T follicular helper cell (primary cell): Measurements from ENCODE around the gene DUSP22.

Experiments used
- DNase-seq: peaks from one replicate; pipeline ENCODE4 v3.0.0-alpha.2; 2020; ENCODE audit warnings: low read depth

DUSP22 gene

DNA sequence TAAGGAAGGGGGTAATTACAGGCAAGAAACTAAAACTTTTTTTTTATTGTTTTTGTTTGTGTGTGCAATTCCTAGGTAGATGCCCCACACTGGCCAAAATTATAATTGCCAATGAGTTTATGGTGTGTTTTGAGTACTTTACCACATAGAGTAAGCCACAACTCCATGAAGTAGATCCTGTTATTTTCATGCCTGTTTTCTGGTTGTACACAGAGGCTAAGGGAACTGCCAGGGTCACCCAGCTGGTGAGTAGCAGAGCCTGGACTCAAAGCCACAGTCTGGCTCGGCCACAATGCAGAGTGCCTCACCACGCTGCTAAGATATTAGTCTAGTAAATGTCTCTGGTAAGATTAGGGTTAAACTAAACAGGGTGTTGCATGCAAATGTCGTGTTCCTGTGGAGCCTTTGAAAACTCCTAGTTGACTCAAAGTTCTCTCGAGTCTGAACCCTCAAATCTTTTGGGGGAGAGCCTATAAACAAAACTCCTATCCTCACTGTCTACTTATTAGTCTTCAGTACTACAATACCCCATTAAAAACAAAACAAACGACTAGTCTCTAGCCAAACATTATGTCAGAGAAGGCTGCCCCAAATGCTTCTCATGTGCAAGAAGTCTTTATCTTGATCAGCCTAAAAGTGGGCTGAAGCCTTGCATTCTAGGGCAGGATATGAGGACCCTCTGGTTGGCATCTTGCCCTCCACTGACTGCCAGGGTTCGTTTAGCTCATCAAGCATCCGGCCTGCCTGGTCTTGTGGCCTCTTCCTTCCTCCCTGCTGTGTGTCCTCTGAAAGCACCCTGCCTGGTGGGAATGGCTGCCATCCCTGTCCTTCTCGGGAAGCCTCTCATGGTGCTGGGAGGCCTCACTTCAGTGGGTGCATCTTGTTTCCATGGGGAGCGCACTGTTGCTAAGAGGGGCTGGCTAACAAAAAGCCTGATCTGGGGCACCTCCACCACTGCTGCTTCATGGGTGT lies 4.2 kb downstream of the DUSP22 start:
- no peak for DNase-seq

DNA sequence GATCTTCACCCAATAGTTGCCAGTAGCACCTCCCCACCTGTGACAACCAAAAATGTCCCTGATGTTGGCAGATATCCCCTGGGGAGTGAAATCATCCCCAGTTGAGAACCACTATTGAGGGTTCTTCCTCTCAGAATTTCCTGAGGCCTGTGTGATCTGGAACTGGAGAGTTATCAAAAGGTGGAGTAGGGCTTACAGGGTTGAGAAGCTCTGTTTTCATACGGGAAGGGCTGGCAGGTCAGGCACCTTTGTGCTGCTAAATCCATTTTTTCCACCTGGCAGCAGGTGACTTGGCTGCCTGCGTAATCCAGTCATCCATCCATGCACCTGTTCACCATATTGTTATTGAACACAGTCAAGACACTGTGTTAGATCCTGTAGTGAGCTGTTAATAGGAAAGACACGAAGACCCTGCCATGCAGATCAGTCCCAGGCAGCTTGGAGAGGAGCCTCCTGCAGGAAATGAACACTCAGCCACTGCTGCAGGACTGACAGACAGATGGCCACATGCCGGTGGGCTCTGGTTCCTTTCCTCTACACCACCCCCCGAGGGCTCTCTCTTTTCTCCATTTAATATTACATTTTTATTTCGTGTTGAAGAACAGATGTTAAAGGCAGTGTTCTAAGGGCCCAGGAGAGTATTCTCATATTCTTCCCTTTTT lies 5.4 kb downstream of the DUSP22 start:
- DNase-seq = no peak

DNA sequence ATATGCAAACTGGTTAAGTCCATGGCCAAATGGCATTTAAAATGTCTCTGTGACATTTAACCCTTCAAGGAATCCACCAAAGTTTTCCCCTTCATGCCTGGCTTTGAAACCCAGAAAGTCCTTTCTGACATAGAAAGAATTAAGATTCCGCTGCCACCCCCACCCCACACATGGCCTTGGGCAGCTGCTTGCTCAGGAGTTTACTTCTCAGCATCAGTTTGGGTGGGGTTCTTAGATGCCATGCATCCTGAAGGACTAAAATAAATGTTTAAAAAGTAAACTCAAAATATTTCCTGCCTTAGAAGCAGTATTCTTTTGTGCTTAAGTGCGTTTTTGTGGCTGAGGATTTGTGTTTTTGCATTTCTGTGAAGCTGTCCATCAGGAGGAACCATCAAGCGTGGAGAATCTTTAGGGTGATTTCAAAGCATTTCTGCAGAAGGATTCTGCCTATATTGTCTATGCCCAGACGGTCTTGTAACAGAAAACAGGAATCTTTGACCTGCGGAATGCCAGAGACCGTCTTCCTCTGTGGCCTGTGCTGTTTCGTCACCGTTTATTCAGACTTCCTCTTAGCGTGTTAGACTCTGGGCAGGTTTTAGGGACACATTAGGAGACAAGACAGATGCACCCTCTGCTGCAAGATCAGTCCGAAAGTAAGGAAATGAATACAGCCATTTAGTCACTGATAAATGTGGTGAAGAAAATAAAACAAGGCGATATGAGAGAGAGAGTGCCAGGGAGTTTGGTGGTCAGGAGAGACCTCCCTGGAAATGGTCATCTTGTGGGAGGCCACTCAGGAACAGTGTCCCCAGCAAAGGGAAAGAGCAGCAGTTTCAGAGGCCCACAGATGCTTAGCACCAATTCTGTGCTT lies 6.2 kb downstream of the DUSP22 start:
- no peak for DNase-seq

DNA sequence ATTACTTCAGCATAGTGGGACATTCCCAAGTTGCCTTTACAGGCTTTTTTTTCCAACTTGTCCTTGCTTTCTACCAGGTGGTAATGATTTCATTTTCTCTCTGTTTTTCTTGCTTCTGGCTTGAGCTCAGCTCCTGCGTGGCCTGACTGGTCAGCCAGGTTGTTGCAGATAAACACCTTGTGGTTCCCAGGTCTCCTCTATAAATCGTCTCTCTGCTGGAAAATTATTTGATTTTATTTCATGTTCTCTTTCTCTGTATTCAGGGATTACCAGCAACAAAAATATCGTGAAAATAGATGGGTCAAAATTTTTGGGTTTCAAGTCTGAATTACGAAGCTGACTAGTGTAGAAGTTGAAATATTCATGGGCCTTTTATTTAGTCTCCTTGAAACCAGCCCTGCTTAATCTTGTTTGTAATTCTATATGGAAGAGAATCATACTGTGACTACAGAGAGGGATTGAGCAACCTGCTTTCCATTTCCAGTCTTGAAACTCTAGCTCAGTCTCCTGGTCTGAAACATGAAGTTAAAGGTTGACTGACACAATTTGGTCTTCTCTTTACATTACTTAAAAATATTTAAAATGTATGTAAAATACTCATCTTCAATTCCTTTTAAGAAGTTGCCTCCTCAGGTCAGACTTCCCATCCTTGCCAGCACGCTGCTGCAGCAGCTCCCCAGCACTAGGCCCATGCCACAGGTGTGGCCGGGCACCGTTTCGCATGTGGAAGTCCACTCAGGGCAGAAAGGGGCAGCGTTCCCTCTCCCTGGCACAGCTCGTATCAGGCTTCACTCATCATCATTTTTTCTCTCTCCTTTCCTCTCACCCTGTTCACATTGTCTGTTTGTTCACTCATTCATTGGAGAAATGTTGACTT lies 7.1 kb downstream of the DUSP22 start:
- no peak for DNase-seq

DNA sequence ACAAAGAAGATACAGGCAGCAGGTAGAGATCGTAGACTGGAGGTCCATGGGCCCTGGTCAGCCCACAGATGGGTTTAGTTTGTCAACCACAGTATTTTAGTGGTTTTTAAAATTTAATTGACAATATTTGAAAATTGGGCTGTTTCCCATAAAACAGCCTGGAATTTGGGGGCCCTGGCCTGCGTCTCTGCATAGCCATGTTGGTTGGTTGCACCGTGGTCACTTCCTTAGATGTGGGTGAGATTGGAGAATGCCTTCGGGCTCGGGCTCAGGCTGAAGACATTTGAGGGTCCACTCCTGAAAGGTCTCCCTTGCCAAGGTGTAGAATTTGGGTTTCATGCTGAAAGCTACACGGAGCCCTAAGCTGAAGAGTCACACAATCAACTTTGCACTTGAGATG lies 7.7 kb downstream of the DUSP22 start:
- no peak for DNase-seq

DNA sequence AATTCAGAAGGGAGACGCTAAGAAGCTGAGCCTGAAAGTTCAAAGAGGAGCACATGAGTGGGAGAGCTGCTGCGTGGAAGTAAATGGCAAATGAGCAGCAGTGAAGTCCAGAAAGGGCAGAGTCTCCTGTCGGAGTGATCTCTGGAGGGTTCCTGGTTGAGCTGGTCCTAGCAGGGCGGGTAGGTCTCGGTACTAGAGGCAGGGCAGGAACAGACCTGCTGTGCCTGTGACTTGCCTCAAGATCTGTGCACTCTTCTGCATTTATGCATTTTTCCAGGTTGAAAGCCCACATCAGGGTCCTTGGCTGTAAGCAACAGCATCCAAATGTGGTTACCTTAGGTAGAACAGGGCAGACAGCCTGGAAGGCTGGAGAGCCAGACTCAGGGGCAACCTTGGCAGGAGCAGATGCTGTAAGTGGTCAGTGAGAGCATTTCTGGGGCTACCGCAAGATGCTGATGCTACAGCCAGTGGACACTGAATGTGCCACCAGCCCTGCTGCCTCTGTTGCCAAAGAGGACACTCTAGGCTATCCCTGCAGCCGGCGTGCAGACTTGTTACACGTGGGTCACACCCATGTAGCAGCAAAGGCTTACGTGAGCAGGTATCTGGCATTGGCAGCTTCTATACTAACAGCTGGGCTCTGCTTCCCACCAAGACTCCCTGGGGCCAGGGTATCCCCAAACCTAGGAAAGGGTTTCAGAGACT lies 8.4 kb downstream of the DUSP22 start:
- DNase-seq = no peak

DNA sequence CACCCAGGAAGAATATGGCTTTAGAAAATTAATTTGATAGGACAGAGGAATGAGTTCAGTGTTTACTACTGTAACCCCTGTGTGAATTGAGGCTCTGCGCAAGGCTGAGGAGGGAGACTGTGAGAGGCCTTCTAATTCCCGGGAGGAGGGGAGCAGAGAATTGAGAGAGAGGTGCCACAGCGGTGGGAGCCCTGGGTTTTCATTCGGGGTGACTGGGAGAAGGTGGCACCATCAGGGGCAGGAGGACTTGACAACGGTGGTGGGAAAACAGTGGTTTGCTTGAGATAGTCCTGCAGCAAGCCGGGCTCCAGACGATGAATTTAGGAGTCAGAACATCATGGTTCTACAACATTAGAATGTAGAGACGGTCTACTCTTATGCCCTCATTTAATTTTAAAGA lies 9.2 kb downstream of the DUSP22 start:
- DNase-seq = no peak

DNA sequence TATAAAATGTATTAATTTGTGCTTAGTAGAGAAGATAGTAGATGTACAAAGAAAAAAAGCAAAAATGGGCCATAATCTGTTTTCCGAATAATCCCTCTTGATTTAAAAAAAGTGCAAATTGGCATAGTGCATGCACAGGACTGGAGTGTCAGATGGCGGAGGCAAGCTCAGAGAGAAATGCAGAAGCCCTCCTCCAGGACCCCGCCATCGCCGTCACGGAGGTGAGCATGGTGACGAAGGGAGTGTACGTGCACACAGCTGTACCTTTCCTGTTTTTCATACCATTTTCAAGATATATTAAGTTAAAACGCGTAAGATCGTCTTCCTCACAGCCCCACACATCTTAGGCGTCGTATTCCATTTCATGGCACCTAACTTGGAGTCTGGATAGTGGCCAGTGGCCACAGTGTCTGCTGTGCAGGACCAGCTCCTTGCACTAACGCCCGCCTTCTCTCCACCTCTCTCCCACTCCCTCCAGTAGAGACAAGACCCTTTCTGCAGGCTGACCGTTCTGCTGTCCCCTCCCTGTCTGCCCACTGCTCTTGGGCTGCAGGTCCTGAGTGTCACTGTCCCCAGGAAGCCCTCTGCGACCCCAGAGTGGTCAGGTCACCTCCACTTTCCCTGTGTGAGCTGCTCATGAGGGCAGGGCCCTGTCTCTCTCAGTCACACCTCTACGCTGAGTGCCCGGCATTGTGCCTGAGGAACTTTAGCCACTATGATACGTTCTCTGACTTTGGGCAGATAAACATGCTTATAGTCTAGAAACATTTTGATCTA lies 9.8 kb downstream of the DUSP22 start:
- no peak for DNase-seq

DNA sequence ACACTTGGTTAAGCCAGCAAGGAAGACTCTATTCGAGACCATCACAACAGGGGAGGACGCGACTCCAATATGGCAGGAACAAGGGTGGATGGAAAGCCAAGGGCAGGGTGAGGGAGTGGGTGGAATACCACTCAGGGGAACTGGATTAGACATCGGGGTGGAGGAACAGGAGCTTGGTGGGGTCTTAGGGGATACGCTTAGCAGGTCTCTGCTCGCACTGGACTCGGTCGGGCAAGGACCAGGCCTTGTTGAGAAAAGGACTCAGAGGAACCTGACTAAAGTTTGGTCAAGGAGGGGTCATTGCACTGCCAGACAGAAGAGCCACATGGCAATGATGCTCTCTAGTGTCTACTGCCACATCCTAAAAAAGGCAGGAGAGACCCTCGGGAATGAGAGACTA lies 10.5 kb downstream of the DUSP22 start:
- DNase-seq = no peak

DNA sequence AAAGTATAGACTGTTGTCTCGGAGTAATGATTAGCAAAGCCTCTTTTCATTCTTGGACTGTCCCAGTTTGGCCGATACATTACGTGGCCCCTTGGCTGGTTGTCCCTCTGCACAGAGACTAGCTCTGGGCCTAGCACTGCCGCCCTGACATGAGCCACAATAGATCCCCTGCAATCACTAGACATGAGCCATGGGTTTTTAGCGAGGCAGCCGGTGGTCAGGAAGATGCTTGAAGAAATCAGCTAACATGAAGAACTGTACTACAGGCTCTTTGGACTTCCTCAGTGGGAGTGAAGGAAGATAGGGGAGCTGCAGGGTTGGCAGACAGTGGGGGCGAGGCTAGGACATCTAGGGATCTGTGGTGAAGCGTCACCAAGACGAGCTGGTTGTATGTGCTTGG lies 11.0 kb downstream of the DUSP22 start:
- DNase-seq = no peak

DNA sequence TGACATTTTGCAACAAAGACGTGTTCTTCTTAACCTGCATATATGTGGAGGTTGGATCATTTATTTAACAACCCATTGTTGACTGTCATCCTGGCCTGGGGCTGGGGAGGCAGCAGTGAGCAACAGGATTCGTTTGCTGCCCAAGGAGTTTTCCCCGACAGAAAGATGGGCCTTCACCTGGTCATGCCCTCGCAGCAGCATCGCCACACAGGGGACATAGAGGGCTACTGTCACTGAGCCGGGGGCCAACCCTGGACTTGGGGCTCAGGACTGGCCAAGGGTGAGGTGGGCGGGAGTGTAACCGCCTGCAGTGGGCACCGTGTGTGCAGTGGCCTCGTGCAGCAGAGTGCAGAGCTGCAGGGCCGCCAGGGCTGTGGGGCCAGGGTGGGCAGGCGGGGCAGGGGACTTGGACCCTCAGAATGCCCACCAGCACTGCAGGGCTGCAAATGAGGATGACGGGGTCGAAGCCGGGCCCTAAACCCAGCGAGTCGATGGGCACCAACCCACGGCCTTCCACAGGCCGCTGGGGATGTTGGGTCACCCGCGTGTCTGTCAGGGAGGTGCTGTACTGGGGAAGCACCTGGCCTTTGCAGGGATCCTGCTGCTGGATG lies 11.8 kb downstream of the DUSP22 start:
- DNase-seq = no peak

DNA sequence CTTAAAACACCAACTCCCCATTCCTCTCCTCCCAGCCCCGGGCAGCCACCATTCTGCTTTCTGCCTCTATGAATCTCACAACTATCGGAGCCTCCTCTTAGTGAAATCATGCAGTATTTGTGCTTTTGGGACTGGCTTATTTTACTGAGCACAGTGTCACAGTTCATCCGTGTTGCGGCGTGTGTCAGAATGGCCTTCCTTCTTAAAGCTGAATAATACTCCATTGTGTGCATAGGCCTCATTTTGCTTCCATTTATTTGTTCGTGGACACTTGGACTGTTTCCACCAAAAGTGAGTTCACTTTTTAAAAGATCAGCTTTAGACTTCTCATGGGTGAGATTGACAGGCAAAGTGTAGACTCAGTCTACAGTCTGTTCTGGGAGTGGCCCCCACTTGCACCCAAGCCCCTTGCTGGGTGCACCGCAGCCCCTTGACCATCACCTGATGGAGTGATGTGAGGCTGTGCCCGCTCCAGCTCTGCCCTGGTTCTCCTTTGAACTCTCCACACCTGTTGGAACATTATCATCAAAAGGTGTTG lies 12.6 kb downstream of the DUSP22 start:
- DNase-seq = no peak

DNA sequence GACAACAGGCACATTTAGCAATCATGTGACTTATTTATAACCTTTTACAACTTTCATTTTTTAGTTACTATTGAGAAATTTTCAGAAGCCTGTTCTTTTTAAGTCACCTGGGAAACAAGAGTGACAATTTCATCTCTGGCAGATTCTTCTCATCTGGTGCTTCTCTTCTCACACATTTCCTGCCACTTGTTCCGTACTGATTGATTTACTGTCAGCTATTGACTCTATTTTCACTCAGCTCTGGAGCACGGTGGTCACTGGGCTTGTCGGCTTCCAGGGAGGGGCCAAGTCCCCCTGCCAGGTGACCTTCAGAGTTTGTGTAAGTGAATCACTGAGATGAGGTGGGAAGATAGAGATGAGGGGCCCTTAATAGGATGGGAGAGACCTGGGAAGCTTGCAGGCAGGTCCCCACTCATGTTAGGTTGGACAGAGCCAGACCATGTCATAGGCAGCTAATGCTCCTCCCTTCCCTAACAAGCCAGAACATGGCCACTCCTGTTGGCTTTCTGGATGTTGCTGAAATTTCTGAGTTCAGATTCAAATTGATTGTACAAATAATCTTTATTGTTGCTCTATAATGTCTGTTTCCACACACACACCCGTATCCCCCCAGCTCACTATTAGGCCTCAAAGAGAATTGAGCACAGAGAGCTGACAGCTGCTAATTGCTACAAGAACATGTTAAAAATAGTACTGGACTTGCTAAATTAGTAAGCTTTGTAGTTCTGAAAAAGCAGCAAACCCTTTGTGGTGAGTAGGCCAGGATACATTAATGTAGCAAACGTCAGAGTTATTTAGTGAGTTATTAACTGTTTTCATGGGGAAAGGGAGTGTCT lies 13.3 kb downstream of the DUSP22 start:
- no peak for DNase-seq

DNA sequence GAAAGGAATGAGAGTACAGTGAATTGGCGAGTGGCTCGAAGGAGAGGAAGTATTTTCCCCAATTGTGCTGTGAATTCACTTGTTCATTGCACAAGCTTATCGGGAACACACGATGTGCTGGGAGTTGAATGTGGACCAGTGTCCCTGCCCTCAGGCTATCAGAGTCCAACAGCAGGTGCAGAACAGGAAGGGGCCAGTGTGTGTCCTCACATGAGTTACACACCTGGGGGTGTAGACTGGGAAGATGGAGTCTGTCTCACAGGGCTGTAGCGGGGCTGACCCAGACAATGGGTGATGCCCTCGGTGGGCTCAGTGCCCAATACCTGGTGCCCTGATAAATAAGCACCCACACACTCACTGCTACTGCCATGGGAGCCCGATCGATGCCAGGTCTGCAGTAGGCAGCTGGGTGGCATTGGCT lies 14.4 kb downstream of the DUSP22 start:
- DNase-seq = no peak

DNA sequence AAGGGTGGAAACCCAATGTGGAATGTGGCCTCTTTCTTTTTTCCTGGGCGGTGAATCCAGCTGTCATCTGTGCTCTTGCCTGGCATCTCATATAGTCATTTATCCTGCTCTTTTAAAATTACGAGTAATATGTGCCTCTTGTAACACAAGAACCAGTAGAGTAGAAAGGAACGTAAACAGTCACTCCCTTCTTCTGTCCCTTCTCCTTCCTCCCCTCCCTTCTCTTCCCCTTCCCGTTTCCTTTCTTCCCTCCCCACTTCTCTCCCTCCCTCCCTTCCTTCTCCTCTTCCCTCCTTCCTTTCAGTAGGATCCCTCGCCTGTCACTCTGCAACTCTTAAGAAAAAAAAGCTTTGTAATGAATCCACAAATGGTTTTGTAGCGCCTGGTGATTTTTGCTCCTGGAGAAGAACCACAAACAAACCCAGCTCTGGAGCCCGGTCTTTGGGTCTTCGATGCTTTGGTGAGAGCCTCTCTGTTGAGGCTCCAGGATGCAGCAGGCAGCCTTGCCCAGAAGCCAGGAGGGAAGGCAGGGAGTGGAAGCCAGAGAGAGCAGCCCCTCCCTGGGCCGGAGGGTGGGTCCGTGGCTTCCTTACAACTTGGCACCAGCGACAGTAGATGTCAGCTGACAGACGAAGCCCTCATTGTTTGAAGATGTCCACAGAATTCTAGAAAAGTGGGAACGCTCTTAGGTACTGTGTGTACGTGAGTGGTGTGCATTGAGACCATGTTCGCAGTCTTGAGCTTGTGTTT lies 15.0 kb downstream of the DUSP22 start:
- no peak for DNase-seq

DNA sequence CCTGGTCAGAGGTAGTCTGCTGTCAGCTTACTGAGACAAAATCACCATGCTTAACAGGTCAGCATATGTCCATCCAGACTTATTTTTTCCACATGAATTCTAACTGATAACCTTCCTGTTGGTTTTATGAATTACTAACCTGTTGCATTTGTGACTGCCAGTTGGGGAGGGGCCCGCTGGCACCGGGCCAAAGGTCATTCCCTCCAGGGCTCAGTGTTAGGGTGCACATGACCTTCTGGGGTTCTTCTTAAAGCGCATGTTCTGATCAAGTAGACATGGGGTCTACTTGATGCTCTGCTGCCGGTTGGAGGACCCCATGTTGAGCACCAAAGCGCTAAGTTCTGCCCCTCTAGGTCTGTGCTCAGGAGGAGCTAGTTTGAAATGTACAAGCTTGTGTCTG lies 15.6 kb downstream of the DUSP22 start:
- no peak for DNase-seq

DNA sequence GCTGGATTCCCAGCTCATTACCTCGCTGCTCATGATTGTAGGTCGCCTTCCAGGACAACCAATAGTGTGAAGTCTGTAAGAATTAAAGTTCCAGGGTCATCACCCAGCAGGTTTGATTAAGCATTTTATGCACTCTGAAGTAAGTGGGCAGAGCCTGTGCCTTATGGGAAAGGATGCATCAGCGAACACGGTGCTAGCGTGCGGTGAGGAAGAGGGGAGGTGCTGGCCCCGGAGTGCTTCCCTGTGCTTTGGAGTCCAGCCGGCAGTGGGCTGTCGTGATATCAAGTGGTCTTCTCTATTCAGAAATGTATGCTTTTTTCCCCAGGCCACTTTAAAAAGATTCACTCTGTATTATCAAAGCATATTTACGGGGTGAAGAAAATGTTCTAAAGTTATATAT lies 16.0 kb downstream of the DUSP22 start:
- no peak for DNase-seq

DNA sequence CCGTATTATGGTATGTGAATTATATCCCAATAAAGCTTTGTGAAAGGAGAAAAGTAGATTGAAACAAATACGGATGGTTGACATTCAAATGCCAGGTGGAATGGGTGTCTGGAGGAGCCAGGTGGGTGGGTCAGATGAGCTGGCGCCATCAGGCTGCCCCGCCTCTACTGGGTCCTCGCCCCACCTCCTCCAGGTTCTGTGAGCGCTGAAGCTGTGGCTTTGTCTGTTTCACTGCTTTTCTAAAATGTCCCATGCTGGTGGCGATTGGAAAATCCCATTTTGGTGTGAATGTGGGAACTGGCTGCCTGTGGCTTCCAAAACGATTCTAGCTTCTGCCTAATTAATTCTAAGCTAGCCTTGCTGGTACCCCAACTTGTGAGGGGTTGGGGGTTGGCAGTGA lies 16.5 kb downstream of the DUSP22 start:
- no peak for DNase-seq
